ENCODE measurements around the gene ORC1.

DNA sequence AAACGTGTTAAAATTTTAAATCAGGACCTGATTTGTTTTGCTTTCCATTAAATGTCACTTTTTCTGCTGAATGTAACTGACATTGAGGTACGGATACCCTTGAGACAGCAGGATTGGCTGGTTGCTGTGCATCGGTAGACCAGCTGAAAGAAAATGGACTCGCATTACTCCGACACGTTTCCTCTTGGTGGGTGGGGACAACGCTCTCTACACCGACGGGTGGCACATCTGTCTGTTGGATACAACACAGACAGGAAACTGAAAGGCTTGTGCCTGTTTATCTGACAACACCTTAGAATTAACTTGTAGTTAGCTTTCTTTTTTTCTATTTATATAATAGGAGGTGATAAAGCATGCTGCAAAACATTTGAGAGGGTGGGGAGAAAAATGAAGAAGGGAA, 19.5 kb upstream of the ORC1 start:
- TF ChIP-seq POLR2A (IDR thresholded peaks at IDR 0.05; ENCODE audit: low read depth, low read length) (no peak), POLR2AphosphoS5 (IDR thresholded peaks at IDR 0.05; ENCODE audit: low read depth, low read length) (no peak), TAF1 (IDR thresholded peaks at IDR 0.05; ENCODE audit: borderline replicate concordance, low read depth, low read length) (no peak)
